Measurements from ENCODE around the gene PACS2. TPM values are rescaled to one million over a fixed set of nuclear protein-coding genes. Genes with fewer than 3 reads are reported as not detected.

Gene PACS2
- total RNA-seq, 1 donor from 2014 or later, result 263 TPM

DNA sequence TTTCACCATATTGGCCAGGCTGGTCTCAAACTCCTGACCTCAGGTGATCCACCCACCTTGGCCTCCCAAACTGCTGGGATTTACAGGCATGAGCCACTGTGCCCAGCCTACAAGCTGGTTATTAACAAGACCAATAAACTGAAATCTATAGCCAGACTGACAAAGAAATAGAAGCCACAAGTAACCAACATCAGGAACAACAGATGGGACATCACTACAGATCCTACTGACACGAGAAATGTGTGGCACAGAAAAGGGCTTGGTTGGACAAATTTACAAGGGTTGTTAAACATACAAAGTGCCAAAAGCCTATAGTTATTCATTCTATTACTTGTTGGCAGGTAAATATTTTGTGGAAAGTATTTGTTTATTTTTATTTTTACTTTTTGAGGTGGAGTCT, 116.7 kb downstream of the PACS2 start:
- H3K27ac Mint-ChIP-seq (ENCODE audit: unreplicated experiment), result no peak overlapping the region
- H3K27me3 Mint-ChIP-seq (ENCODE audit: unreplicated experiment), result peaks cover 3% of the 10 kb centered on the region
- peaks cover 26% of the 10 kb centered on the region for H3K36me3 Mint-ChIP-seq (ENCODE audit: unreplicated experiment)
- H3K4me1 Mint-ChIP-seq (ENCODE audit: low read depth, unreplicated experiment), result peaks cover 10% of the 10 kb centered on the region
- TF ChIP-seq, protein P1, sequence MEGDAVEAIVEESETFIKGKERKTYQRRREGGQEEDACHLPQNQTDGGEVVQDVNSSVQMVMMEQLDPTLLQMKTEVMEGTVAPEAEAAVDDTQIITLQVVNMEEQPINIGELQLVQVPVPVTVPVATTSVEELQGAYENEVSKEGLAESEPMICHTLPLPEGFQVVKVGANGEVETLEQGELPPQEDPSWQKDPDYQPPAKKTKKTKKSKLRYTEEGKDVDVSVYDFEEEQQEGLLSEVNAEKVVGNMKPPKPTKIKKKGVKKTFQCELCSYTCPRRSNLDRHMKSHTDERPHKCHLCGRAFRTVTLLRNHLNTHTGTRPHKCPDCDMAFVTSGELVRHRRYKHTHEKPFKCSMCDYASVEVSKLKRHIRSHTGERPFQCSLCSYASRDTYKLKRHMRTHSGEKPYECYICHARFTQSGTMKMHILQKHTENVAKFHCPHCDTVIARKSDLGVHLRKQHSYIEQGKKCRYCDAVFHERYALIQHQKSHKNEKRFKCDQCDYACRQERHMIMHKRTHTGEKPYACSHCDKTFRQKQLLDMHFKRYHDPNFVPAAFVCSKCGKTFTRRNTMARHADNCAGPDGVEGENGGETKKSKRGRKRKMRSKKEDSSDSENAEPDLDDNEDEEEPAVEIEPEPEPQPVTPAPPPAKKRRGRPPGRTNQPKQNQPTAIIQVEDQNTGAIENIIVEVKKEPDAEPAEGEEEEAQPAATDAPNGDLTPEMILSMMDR (IDR thresholded peaks at IDR 0.05; ENCODE audit: partially characterized antibody, unreplicated experiment), result no peak
- no peak overlapping the region for H3K4me3 Mint-ChIP-seq (ENCODE audit: unreplicated experiment)
- H3K9me3 Mint-ChIP-seq (ENCODE audit: unreplicated experiment), result peaks cover 12% of the 10 kb centered on the region
- DNase-seq, result no peak

DNA sequence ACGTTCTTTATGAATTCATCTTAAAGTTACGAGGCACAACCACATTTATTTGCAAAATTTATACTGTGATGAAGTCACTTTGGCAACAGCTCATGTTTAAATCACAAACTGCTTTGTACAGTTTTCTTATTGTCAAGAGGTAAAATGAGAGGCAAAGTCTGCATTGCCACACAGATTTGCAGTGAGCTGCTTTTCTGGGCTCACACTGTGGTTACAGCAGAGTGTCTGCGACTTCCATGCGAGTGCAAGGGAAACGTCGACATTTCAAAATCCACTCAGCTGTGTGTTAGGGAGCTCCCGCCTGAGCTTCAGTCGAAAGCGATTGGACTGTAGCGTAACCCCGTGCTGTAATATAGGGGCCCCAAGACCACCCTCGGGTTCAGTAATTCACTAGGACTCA, 118.1 kb downstream of the PACS2 start:
- DNase-seq, result no peak
- Mint-ChIP-seq H3K27ac (ENCODE audit: unreplicated experiment) (no peak overlapping the region), H3K27me3 (ENCODE audit: unreplicated experiment) (no peaks in the 10 kb centered on the region), H3K36me3 (ENCODE audit: unreplicated experiment) (peaks cover 20% of the 10 kb centered on the region), H3K4me3 (ENCODE audit: unreplicated experiment) (no peak overlapping the region), H3K4me1 (ENCODE audit: low read depth, unreplicated experiment) (no peaks in the 10 kb centered on the region), H3K9me3 (ENCODE audit: unreplicated experiment) (peaks cover 10% of the 10 kb centered on the region)
- TF ChIP-seq, protein P1 (IDR thresholded peaks at IDR 0.05; ENCODE audit: partially characterized antibody, unreplicated experiment), result no peak

DNA sequence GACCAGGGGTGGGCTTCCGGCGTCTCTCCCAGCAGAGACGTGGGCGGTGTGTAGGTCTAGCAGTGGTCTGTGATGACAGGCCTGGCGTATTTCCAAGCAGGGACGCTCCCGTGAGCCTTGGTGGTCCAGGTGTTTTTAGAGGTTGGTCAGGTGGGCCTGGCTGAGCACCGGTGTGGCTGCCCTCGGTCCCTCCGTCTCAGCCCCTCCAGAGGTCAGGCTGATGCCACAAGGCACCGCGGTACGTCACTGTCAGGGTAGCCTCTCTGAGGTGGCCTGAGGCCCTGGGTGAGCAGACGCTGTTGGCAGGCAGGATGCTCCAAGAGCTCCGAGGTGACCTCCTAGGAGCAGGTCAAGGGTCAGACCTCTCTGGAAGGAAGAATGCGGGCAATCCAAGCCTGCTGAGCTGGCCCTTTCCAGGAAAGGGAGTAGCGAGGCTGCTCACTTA, 118.6 kb downstream of the PACS2 start:
- Mint-ChIP-seq H3K4me3 (ENCODE audit: unreplicated experiment) (no peak overlapping the region), H3K4me1 (ENCODE audit: low read depth, unreplicated experiment) (no peaks in the 10 kb centered on the region), H3K36me3 (ENCODE audit: unreplicated experiment) (peaks cover 20% of the 10 kb centered on the region), H3K9me3 (ENCODE audit: unreplicated experiment) (peaks cover 10% of the 10 kb centered on the region), H3K27ac (ENCODE audit: unreplicated experiment) (no peak overlapping the region), H3K27me3 (ENCODE audit: unreplicated experiment) (no peaks in the 10 kb centered on the region)
- TF ChIP-seq, protein P1 (IDR thresholded peaks at IDR 0.05; ENCODE audit: partially characterized antibody, unreplicated experiment), result no peak
- DNase-seq, result no peak

DNA sequence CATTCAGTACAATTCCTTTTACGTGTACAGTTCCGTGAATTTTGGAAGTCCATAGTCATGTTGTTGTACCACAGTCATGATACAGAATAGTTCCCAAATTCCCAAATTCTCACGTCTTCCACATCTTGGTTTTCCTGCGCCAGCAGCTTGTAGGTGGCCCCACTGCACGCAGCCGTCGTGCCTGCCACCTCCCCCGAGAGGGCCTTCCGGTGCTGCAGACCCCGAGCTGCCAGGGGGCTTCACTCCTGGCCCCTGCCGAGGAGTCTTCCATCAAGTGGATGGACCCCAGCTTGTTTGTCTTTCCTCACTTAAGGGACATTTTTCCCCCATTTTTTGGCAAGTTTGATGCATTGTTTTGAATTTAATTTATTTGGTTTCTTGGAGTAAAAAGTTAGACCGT, 121.9 kb downstream of the PACS2 start:
- H3K4me1 Mint-ChIP-seq (ENCODE audit: low read depth, unreplicated experiment), result peaks cover 4% of the 10 kb centered on the region
- H3K27ac Mint-ChIP-seq (ENCODE audit: unreplicated experiment), result no peak overlapping the region
- TF ChIP-seq, protein P1 (IDR thresholded peaks at IDR 0.05; ENCODE audit: partially characterized antibody, unreplicated experiment), result no peak
- H3K27me3 Mint-ChIP-seq (ENCODE audit: unreplicated experiment), result peaks cover 2% of the 10 kb centered on the region
- H3K36me3 Mint-ChIP-seq (ENCODE audit: unreplicated experiment), result peaks cover 15% of the 10 kb centered on the region
- DNase-seq, result no peak
- H3K4me3 Mint-ChIP-seq (ENCODE audit: unreplicated experiment), result no peak overlapping the region
- H3K9me3 Mint-ChIP-seq (ENCODE audit: unreplicated experiment), result peaks cover 10% of the 10 kb centered on the region

DNA sequence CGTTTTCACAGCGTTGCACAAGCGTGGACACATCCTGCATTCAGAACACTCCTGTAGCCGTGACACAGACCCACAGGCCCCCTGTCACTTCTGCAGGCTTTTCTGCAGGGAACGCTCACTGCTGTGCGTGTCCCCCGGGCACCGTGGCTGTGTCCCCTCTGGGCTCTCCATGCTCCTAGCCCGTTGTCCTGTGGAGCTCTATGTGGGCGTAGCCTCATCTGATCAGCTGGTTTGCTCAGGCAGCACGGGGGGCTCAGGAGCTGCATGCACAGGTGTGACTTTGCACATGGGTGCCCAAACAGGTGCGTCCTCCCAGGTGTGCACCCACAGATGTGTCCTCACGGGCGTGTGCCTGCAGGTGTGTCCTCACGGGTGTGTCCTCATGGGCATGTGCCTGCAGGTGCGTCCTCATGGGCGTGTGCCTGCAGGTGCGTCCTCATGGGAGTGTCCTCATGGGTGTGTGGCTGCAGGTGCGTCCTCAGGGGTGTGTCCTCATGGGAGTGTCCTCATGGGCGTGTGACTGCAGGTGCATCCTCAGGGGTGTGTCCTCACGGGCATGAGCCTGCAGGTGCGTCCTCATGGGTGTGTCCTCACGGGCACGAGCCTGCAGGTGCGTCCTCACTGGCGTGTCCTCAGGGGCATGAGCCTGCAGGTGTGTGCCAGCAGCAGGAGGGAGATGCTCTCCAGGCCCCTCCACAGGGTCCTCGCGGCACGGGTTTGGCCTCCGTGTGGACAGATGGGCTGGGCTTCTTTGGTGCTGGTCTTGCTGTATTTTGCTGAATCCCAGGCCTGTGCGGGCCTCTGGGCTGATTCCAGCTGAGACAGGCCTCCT, 122.6 kb downstream of the PACS2 start:
- H3K9me3 Mint-ChIP-seq (ENCODE audit: unreplicated experiment), result peaks cover 13% of the 10 kb centered on the region
- TF ChIP-seq, protein P1 (IDR thresholded peaks at IDR 0.05; ENCODE audit: partially characterized antibody, unreplicated experiment), result no peak
- H3K4me1 Mint-ChIP-seq (ENCODE audit: low read depth, unreplicated experiment), result peaks cover 4% of the 10 kb centered on the region
- H3K36me3 Mint-ChIP-seq (ENCODE audit: unreplicated experiment), result peaks cover 15% of the 10 kb centered on the region
- H3K27me3 Mint-ChIP-seq (ENCODE audit: unreplicated experiment), result peaks cover 5% of the 10 kb centered on the region
- DNase-seq, result no peak
- no peak overlapping the region for H3K27ac Mint-ChIP-seq (ENCODE audit: unreplicated experiment)
- no peak overlapping the region for H3K4me3 Mint-ChIP-seq (ENCODE audit: unreplicated experiment)

Measured in glutamatergic neuron (in vitro differentiated cells).